Ureter (tissue), 1 donor: ENCODE measurements around the gene NLK. TPM values are rescaled to one million over a fixed set of nuclear protein-coding genes. Genes with fewer than 3 reads are reported as not detected.
"Not testable (repeated sequence)": the region's sequence is repeated elsewhere in the genome, so short reads cannot be mapped to it uniquely, and the experiment has no call there.

Experiments used
- DNase-seq: peaks from one replicate; pipeline ENCODE4 v3.0.0-alpha.2; 2020; ENCODE audit warnings: low spot score
- total RNA-seq: library from RNA; stranded (reverse); gene quantifications from one replicate; pipeline ENCODE4 v1.2.4, GENCODE V29; 2023
- donor health status: DM: yes; HTN: yes; CAD: no.

The NLK gene
- total RNA-seq, 1 donor from 2014 or later: 36.0 TPM

DNA sequence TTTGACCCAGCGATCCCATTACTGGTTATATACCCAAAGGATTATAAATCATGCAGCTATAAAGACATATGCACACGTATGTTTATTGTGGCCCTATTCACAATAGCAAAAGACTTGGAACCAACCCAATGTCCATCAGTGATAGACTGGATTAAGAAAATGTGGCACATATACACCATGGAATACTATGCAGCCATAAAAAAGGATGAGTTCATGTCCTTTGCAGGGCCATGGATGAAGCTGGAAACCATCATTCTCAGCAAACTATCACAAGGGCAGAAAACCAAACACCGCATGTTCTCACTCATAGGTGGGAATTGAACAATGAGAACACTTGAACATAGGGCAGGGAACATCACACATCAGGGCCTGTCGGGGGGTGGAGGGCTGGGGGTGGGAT is 112.9 kb downstream of the NLK start:
- DNase-seq: not testable (repeated sequence)

DNA sequence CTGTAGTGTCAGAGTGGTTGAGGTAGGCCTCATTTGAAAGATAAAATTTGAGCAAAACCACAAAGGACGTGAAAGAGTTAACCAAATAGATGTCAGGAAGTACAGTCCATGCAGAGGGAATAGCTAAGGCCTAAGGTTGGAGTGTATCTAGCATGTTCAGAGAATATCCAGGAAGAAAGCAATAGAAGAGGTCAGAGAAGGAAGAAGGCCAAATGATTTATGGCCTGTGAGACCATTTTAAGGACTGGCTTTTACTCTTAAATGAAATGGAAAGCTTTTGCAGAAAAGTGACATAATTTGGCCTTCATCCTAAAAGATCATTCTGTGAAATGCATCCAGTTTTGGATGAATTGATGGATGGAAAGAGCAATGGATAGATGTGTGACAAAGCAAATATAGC is 116.5 kb downstream of the NLK start:
- DNase-seq: no peak

DNA sequence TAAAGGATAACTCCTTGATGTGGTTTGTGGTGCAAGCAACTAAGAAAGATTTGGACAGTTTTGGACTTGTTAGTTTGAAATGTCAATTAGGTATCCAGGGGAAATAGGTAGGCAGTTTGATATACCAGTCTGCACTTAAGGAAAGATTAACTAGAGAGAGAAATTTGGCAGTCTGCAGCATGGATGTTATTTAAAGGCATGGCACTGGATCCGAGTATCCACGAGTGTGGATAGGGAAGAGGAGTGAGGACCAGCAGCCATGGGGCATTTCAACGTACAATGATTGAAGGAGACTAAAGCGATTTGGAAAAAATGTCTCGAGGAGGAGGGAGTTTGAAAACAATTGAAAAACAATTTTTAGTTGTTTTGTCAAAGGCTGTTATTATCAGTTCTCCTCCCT is 117.4 kb downstream of the NLK start:
- no peak for DNase-seq

DNA sequence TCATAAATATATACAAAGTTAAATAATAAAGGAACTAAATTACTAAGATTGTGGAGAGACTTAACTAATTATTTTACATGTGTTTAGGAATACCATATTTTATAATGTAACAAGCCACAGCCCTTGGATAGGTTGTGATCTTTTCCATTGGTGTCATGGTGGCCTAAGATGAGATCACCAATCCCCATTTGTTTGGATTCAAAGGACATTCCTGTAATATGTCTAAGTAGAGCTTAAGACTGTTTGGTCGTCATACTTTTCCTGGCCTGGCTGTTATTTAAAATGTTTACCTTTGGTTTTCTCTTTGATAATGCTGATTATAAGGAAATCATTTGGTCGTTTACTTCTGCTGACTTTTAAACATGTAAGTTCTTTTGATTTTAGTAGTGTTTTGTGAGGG is 118.1 kb downstream of the NLK start:
- DNase-seq: no peak

DNA sequence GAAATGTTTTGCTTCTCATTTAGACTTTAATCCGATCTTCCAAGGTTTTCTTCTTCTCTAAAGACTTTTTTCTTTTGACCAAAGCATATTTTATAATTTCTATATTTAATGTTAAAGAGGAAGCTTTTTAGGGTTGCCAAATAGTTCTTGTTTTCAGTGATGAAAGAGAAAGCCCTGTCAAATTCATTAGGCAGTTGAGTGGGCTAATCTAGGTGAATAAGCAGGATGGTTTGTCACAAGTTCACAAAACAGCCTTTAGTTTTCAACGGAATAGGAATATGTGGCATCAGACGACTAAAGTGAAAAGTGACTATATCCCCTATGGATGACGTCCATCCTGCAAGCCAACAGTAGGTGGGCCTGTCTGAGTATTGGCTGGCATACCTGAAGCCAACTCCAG is 118.8 kb downstream of the NLK start:
- DNase-seq: no peak

DNA sequence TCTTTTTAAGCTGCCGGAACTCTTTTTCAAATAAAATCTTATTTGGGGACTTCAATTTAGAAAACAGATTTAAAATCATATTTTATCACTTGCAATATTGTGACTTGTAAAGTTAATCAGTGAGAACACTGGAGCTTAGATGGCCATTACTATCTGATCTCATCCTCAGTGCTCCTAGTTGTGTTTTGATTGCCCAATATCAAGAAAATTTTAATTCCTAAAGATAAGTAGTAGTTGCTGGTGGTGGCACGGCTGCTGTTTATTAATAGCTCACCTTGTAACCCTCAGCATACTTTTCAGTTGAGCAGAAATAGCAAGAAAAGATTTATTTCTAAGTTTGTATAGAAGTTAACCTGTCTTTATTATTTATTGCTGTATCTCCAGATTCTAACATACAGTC is 124.0 kb downstream of the NLK start:
- DNase-seq: no peak

DNA sequence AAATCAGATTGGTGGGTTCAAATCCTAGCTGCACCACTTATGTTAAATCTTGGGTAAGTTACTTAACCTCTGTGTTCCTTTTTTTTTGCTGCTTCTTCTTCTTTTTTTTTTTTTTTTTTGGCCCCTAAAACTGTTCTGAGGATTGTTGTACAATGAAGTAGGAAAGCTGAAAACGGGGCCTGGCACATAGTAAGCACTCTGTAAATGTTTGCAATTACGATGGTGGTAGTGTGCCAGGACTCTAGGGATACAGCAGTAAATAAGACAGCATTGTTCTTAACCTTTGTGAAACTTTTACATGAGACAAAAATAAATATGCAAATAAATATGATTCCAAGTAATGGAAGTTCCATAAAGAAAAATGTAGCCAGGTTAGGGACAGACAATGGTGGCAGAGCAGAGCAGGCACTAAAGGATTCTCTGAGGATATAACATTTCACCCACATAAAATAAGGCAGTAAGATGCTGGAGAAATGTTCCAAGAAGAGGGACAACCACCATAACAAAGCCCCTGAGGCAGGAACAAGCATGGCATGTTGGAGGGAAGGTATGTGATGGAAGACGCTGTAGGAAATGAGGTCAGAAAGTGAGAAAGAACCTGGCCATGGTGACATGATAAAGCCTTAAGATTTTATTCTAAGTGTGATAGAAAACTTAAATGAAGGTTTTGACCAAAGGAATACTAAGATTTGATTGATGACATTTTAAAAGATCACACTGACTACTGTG is 127.3 kb downstream of the NLK start:
- no peak for DNase-seq

DNA sequence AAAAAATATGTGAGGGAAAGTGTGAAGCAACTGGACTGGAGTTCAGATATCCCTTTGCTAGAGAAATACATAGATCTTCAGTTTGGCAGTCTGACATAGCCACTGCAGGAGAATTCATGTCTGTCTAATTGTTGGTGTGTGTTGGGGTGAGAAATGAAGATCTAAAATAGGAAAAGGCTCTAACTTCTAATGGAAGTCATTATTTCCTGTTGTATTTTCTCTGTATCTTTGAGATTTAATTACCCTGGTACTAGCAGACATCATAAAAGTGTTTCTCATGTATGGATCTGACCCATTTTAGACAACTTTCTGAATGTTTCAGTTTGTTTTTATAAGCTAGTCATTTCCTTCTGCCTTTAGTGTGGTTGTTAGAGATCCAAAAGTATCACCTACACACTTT is 128.3 kb downstream of the NLK start:
- no peak for DNase-seq

DNA sequence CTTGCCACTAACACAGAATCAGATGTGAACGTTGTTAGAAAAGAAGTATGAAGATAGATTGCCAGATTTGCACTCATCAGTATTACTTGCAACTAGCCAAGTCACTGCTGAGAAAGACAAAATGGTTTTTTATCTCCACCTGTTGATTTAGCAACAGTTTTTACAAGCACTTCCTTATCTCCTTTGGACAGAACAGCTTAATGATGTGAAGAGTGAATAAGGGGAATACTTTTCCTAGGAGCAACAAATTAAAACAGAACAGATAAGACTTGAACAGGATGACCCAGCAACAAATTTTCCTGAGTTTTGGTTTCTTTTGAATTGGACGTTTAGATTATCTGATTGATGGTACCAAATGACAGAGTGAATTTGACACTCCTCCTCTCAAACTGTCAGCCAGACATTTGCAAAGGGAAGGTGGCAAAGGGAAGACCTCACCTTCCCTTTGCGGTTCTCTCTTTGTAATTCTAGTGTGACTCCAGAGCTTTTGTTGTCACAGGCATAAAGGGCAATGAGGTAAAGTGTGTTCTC is 130.6 kb downstream of the NLK start:
- no peak for DNase-seq

DNA sequence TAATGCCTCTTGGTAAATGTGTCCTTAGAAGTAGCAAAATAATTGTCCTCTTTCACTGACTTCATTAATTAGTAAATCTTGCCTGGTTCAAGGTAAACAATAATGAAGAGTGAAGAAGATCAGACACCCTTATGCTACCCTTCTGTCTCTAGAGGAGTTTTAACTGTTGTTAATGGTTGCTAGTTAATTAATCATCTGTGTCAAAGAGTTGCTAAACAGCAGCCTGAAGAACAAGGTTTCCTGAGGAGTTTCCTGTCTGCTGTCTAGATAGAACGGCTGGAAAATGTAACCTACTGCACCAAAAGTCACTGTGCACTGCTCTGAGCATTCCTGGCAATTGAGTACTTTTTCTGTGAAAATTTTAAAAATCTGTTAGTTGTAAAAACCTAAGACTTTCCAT is 131.3 kb downstream of the NLK start:
- no peak for DNase-seq

DNA sequence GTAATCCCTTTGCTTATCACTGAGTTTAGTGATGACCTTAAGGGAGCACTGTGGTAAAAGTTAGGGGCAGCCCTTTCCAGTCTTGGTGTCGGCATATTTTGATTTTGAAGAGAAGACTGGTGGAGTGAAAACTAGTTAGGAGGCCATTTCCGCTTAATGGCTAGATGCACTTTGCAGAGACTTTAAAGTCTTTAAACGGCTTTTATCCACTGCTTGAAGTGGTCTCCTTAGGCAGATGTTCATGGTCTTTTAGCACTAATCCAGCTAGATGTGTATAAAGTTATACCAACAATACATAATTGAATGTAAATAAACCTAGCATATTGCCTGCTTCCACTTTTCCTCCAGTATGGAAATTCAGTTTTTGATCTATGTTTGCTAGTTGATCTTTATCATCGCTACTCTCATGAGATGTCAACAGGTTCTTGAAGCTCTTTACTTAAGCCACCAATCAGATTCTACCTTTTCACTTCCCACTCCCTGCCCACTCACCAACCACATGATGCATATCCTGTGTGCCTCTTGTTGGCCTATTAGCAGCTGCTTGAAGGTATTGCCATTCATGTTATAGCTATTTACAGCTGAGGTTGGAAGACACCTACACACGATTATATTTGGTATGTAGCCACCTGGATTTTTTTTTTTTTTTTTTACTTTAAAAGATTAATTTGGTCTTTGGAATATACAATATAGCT is 132.0 kb downstream of the NLK start:
- DNase-seq: no peak

DNA sequence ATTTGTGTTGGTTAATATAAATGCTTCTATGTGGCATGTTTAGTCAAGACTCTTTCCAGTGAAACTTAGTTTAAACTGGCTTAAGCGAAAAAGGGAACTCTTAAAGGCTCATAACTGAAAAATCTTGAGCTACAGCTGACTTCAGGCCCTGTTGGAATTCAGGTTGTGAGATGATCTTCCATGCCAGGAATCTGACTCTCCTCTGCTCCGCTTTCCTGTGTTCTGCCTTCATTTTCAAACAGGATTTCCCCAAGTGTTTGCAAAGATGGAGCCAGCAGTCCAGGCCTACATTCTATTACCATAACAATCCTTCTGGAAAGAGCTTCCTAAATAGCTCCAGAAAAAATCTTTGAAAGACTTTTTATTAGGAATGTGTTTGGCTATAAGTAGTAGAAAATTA is 134.9 kb downstream of the NLK start:
- DNase-seq: no peak

DNA sequence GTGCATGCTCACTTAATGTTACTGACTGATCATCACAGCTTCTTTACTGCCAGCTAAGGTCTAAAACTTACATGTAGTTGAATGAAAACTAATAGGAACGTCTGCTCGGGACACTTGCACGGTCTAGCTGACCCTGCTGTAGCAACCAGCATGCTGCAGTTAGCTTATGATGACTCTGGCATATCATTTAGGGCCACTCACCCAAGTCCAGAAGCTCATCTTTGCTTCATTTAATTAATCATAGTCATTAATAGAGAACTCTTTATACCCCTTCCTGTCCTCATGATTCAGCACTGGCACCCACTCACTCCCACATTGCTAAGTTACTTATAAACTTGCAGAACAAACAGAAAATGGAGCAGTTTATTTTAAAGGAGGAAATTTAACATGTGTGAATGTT is 136.3 kb downstream of the NLK start:
- no peak for DNase-seq

DNA sequence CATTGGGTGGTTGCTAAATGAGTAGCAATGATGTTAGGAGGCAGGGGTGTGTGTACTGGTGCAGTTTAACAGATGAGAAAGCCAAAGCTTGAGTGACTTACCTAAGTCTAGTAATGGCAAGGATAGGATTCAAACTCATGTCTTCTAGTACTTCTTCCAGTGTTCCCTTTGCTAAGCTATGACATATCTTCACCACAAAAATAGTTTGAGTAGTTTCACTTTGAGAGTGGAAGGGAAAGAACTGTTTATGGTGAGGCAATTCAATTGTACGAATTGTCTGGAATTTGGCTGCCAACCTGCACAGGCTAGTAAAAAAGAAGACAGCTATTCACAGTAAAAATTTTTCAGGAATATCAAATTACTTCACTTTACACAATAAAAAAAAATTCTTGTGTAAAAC is 138.0 kb downstream of the NLK start:
- DNase-seq: no peak

DNA sequence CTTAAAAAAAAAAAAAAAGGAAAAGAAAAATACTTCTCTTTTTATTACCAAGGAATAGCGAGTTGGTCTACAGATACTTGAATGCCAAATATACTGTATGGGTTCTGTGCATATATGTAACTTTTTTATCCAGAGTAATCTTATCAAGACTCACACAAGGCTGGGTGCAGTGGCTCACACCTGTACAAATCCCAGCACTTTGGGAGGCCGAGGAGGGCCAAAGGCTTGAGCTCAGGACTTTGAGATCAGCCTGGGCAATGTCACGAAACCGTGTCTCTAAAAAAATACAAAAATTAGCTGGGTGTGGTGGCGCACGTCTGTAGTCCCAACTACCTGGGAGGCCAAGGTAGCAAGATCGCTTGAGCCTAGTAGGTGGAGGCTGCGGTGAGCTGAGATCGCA is 139.1 kb downstream of the NLK start:
- no peak for DNase-seq

DNA sequence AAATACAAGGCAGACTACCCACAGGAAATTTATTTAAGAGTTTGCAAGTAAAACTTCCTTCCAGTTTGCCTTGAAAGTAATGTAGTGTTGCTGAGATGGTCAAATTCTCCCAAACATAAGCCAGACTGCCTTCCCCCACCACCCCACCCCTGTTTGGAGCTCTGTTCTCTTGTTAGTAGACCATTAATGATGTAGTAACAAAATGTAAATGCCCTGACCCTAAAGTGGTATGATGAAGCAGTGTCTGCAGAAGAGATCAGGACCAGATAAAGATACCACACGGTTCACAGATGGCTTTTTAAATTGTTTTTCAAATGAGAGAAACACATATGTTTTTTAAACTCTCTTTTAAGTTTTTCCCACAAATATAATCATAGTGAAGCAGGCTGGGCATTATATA is 140.1 kb downstream of the NLK start:
- no peak for DNase-seq

DNA sequence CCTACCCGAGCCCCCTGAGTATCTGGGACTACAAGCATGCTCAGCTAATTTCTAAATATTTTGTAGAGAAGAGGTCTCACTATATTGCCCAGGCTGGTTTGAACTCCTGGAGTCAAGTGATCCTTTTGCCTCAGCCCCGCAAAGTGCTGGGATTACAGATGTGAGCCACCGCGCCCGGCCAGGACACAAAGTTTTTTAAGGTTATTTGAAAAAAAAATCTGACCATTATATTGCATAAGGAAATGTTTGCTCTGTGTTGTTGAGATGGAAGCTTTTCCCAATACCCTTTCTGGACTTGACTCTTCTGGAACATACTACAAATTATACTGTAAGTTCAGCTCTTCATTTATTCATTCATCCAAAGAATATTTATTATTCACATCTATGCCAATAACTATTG is 143.2 kb downstream of the NLK start:
- DNase-seq: no peak

DNA sequence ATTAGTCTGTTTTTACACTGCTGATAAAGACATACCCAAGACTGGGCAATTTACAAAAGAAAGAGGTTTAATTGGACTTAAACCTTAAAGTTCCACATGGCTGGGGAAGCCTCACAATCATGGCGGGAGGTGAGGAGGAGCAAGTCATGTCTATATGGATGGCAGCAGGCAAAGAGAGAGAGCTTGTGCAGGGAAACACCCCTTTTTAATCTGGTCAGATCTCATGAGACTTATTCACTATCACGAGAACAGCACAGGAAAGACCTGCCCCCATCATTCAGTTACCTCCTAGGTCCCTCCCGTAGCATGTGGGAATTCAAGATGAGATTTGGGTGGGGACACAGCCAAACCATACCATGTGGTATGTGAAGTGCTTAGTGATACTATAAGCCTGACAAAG is 144.0 kb downstream of the NLK start:
- not testable (repeated sequence) for DNase-seq

DNA sequence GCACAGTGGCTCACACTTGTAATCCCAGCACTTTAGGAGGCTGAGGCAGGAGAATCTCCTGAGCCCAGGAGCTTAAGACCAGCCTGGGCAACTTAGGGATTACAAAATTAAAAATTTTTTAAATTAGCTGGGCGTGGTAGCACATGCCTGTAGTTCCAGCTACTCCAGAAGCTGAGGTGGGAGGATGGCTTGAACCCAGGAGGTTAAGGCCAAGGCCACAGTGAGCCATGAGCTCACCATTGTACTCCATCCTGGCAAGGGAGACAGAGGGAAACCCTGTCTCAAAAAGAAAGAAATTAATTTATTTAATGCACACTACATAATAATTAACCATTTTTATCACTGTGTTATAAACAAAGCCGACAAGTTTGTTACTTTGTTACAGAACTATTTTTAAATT is 145.5 kb downstream of the NLK start:
- no peak for DNase-seq

DNA sequence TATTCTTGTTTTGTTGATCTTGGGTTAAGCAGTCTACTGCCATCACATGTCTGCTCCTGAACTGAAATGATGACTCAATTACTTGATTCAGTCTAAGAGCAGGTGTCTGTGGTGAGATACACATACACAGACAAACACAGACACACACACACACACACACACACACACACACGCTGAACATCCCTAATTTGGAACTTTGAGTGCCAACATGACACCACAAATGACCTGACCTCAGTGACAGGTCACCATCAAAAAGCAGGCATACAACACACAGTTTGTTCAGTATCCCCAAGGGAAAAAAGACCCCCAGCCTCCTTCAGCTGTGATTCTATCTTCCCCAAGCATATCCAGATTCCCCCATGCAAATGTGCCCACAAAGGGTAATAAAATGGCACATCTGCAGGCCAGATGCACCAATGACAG is 146.4 kb downstream of the NLK start:
- DNase-seq: no peak

DNA sequence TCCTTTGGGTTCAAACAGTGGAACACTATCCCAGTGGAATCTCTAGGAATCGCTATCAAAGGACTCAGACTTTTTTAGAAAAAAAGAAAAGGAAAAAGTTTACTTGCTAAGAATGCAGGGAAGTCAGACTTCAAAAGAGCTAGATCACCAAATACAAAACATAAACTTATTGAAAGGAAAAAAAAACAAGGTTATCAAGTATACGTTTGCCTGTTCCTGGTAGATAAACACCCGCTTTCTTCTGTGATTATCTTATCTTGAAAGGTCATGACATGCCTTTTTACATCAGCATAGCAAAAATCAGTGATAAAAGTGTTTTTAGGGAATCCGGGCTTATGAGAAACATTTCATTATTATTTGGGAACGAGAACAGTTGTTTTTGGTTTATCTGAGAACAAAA is 147.2 kb downstream of the NLK start:
- no peak for DNase-seq

DNA sequence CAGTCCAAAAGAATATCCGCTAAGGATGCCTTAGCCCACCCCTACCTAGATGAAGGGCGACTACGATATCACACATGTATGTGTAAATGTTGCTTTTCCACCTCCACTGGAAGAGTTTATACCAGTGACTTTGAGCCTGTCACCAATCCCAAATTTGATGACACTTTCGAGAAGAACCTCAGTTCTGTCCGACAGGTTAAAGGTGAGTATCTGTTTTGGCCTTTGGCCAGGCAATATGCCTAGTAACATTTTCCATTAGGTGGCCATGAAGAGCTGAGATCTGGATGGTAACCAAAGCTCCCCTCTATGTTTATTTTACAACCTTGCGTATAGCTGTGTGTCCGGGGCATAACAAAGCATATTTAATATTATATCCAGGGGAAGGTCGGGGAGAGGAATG is 148.5 kb downstream of the NLK start:
- DNase-seq: no peak

DNA sequence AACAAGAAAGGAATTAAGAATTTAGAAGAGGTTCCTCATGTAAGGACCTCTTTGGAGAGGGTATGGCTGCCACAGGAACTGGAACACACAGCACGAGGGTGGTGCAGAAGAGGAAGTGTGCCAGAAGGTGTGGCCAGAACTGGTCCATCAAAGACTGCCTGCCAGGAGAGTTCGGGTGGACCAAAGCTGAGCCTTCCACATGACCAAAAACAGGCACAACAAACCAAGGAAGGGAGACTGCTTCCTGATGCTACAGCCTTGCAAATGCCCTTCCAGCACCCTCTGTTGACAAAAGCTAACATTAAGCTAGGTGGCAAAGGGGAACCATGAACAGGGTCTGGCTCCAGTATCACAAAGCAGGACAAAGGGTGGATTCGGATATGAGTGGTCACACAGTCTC is 150.8 kb downstream of the NLK start:
- DNase-seq: peak; percentile 60

DNA sequence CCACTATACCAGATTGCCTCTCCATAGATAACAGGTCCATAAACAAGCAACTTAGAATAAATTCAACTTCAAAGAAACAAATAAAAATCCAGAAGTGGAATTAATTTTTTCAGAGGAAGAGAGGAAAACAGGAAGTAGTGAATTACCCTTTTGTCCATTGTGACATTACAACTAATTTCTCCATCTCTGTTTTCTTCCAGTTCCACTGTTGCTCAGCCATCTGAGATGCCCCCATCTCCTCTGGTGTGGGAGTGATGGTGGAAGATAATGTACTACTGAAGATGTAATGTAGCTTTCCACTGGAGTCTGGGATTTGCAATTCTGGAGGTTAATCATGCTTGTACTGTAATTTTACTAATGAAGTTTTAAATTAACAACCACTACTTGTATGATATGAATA is 151.9 kb downstream of the NLK start:
- DNase-seq: no peak
